T47D (cell line): ENCODE results near the gene RELL1.
"Not testable (repeated sequence)": the region's sequence is repeated elsewhere in the genome, so short reads cannot be mapped to it uniquely, and the experiment has no call there.

Experiments
- DNase-seq, 2 experiments: peaks; one replicate each; pipeline versions ENCODE4 v3.0.0 to v3.0.0-alpha.2; 2011 to 2012; ENCODE audit warnings: low read depth in 1 of 2, low spot score in 1 of 2
- JUND ChIP-seq: IDR thresholded peaks from 2 replicates; pipeline ENCODE4 v1.6.1; 2012; ENCODE audit warnings: low read depth
- in situ Hi-C: cut with HindIII; loops from 2 replicates; pipeline ENCODE4 v1.10.0; 2016; ENCODE audit warnings: low sequenced_read_pairs, low pct_unique_long_range_greater_than_20kb

The RELL1 gene

DNA sequence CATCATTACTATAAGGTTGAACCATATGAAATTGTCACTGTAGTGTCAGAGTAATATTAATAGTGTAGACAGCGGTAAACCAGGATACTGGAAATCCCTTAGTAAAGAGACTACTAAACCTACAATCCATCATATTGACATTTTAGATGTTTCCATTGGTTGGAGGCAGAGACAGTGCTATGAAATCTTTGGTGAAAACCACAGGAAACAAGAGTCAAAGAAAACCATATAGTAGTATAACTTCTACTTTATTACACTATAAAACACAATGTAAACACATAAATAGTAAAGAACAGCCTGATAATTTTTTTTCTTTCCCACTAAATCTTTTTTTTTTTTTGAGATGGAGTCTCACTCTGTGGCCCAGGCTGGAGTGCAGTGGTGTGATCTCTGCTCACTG, 15.9 kb downstream of the RELL1 start:
- in situ Hi-C loops, result no loop called here
- no peak for DNase-seq
- no peak for TF ChIP-seq JUND

GRCh38 chr4:37669124-37669523, 17.1 kb downstream of the RELL1 start:
- in situ Hi-C loops, DNase-seq: not testable (repeated sequence)

DNA sequence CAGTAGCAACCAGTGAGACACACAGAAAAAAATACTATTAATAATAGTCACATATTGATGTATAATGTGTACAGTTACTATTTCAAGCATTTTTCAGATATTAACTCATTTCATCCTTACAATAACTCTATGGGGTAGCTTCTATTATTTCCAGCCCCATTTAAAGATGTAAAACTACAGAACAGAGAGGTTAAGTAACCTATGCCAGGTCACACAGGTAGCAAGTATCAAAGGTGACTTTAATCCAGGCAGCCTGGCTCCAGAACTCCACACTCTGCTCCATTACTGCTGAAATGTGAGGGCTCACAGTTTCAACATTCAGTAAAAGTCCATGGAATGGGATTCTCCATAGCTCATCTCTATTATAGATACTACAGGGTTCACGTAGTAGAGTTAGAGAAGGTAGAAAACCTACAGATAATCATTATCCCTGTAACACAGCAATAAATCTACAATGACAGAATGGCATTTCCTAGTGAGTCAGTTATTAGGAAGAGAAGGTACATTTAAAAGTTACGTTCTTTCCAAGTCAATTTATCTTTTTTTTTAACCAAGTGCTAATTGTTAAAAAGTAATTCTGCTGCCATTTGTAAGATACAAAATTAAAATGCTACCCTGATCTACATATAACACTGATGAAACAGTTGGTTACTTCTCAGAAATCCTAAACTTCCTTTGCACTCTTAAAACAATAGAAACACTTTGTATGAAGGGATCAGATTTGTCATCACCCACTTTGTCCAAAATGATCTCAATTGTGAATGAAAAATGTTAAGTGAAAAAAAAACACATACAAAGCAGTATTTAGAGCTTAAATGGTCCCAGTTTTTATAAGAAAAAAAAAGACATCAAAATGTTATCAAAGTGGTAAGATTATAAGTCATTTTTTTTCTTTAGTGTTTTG, 18.7 kb downstream of the RELL1 start:
- DNase-seq, result no peak
- no peak for TF ChIP-seq JUND
- in situ Hi-C loops, result no loop called here

DNA sequence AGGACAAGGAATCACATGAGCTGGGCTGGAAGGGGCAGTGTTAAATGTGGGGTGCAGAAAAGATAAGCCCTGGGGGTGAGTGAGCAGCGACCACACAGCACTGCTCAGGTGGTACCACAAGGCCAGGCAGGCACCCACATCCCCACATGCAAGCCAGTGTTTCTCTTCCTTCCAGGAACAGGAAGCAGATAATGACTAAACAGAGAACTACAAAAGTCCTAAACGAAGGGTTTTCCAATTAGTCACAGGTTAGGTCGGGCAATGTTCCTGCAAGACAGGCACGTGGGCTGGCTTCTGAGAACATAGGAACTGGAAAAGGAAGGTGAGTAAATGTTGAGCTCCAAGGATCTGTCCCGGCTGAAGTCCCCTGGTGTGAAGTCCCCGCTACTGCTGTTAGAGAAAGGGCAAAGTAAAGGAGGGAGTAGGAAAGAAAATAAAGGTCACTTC, 19.5 kb downstream of the RELL1 start:
- no peak for TF ChIP-seq JUND
- in situ Hi-C loops, result no loop called here
- peak in 1 of 2 experiments; percentile 36 for DNase-seq

DNA sequence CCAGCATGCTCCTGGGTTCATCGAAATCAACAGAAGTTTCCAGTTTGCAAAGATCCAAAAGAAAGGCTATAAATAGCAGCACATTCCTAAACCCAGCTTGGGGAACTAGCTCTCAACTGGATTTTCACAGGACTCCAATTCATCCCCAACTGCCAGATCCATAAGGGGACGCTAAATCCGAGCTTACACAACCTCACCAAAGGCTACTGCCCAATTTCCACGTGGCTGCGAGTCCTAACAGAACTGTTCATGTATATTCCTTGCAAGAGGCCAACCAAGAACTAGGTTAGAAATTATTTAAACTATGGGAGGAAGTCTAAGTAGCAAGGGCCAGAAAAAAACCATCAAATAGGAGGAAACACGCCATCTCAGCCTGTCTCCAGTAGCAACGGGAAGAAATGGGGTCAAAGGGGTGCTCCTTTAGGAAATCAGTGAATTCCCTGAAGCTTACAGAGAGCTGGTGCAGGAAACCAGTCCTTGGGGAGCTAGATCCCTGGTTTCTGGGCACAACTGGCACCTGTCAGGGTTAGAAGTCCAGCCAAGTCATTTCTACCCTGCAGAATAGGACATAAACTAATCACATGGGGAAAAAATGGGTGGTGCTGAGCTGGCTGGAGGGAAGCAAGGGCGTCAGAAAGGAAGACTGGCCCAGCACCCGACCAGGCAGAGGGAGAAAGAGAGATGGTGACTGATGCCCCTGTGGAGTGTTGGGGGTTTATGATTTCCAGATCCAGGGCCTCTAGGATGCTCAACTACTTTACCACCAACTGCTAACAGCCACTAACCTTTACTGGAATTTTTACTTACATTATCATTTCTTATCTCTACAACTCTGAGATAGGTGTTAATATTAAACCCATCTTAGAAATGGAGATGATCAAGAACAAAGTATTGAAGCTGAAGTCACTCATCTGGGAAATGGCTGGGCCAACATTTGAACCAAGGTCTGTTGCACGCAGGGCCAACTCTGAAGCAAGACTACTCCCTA, 20.5 kb downstream of the RELL1 start:
- no peak for TF ChIP-seq JUND
- in situ Hi-C loops, result no loop called here
- no peak for DNase-seq

GRCh38 chr4:37664696-37665095, 21.5 kb downstream of the RELL1 start:
- DNase-seq, result no peak
- TF ChIP-seq JUND, result no peak
- in situ Hi-C loops, result no loop called here

DNA sequence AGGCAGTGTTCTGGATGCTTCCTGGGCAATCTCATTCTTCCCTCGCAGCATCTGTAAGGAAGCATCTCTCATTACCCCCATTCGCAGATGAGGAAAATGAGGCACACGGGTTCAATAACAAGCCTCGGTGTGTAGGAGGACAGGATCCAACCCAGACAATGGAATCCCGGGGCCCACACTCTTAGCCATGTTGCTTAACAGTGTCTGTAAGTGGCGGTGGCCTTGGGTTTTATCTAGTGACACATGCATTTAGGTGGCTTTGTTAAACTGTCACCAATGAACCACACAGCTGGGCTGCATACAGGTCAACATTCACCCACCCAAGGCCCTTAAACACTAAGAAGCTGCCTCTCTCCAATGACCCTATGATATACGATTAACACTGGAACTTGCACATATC, 22.6 kb downstream of the RELL1 start:
- in situ Hi-C loops, result no loop called here
- no peak for DNase-seq
- TF ChIP-seq JUND, result no peak

- in situ Hi-C loops, result no loop called here
- TF ChIP-seq JUND, result no peak
- DNase-seq, result no peak
These were observed 23.2 kb downstream of the RELL1 start for GRCh38 chr4:37662861-37663390.

GRCh38 chr4:37662251-37662650, 23.9 kb downstream of the RELL1 start:
- no peak for DNase-seq
- in situ Hi-C loops, result no loop called here
- TF ChIP-seq JUND, result no peak

- in situ Hi-C loops, result no loop called here
- no peak for TF ChIP-seq JUND
- DNase-seq, result no peak
These were observed 24.4 kb downstream of the RELL1 start for GRCh38 chr4:37661772-37662171.

- no peak for DNase-seq
- no peak for TF ChIP-seq JUND
- in situ Hi-C loops, result no loop called here
These were observed 26.5 kb downstream of the RELL1 start for GRCh38 chr4:37659696-37660095.

DNA sequence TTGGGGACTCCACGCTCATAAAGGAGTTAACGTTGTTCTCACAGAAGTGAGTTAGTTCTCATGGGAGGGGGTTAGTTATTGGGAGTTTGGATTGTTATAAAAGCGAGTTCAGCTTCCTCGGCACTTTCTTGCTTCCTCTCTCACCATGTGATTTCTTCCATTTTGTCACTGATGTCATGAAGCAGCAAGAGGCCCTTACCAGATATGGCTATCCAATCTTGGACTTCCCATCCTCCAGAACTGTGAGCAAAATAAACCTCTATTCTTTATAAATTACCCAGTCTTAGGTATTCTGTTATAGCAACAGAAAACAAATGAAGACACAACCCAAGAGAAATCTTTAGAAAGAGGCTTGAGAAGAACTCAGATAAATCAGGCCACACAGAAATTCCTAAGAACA, 29.5 kb downstream of the RELL1 start:
- no peak for TF ChIP-seq JUND
- in situ Hi-C loops, result no loop called here

More for the DNA sequence above, 29.5 kb downstream of the RELL1 start:
- no peak for DNase-seq
